Thyroid gland (tissue), 4 donors: ENCODE measurements around the gene CCND3. TPM values are rescaled to one million over a fixed set of nuclear protein-coding genes. Genes with fewer than 3 reads are reported as not detected.

Experiments used
- DNase-seq, 2 donors: peaks; one replicate each; pipeline ENCODE4 v3.0.0-alpha.2; 2019
- H3K27ac ChIP-seq, 3 donors: fragments of 200-600 bp; sonication (generic); 1 replicate in 2 of 3; 2 replicates in 1 of 3; pipeline ENCODE4 v1.5.1; 2016 to 2019; ENCODE audit warnings: mild to moderate bottlenecking in 1 of 3, moderate library complexity in 1 of 3
- H3K27me3 ChIP-seq: fragments of 200-600 bp; sonication (generic); one replicate; pipeline ENCODE4 v1.5.1; 2019
- H3K36me3 ChIP-seq, 2 donors: fragments of 200-600 bp; sonication (generic); one replicate each; pipeline ENCODE4 v1.5.1; 2016 to 2019
- H3K4me1 ChIP-seq, 2 donors: fragments of 200-600 bp; sonication (generic); one replicate each; pipeline ENCODE4 v1.5.1; 2017 to 2019
- H3K4me3 ChIP-seq, 3 donors: fragments of 200-600 bp; sonication (generic); replicated peaks in 1 of 3; 1 replicate in 2 of 3; 2 replicates in 1 of 3; pipeline ENCODE4 v1.5.1; 2016; ENCODE audit warnings: mild to moderate bottlenecking in 1 of 3
- H3K9me3 ChIP-seq: fragments of 200-600 bp; sonication (generic); one replicate; pipeline ENCODE4 v1.5.1; 2017
- POLR2A ChIP-seq, 2 donors: fragments of 450-650 bp; IDR thresholded peaks; one replicate each; pipeline ENCODE4 v1.6.1; 2017; ENCODE audit warnings: antibody characterized with exemption in 2 of 2, mild to moderate bottlenecking in 2 of 2, moderate library complexity in 1 of 2
- WGBS, 2 donors: methylation state at CpG; one replicate each; pipeline ENCODE4 v1.1.5; 2017; 5-methylcytosine and 5-hydroxymethylcytosine counted together
- intact Hi-C: fragments of 100-400 bp; cut with DNase I; formaldehyde crosslinking; loops from one replicate; pipeline ENCODE4 v1.15.1; 2023
- total RNA-seq, 4 donors: library from RNA; depleted of rRNA; stranded (reverse); fragments of >200 nt; gene quantifications; one replicate each; pipeline ENCODE4 v1.2.3, GENCODE V29; 2016
- TF ChIP-seq, protein P1 (sequence below), 6 experiments: fragments of 200-600 bp in 3 of 6; fragments of 450-650 bp in 3 of 6; sonication (generic) in 3 of 6; IDR thresholded peaks; one replicate each; pipeline ENCODE4 v1.5.1; 2016 to 2019; ENCODE audit warnings: antibody characterized with exemption in 6 of 6, mild to moderate bottlenecking in 2 of 6, inconsistent platforms in 1 of 6, moderate library complexity in 1 of 6

Gene CCND3
- total RNA-seq, 4 donors from 2014 or later = 103 to 204 (median 166) TPM

DNA sequence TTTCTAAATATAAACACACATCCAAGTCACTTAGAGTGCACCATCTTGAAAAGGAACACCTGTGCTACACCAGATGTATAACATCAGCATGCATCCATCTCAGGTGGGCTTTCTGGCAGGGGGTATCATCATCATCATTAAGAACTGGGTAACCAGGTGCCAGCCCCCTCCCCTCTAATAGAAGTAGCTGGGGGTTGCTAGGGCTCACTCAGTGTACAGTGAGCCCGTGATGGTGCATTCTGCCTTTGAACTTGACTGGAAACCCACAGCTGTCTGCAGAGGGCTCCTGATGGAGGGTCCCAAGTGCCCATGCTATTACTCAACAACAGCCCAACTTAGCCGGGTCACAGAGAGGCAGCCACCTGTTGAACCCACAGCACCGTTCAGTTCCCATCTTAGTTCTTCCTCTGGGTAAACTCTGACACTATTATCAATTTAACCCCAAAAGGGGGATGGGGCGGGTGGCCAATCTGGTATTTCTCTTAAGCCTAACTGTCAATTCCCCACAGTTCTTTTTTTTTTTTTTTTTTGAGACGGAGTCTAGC lies 32.7 kb upstream of the CCND3 start:
- DNase-seq = no peak
- TF ChIP-seq POLR2A (IDR thresholded peaks at IDR 0.05) = no peak
- TF ChIP-seq, protein P1, sequence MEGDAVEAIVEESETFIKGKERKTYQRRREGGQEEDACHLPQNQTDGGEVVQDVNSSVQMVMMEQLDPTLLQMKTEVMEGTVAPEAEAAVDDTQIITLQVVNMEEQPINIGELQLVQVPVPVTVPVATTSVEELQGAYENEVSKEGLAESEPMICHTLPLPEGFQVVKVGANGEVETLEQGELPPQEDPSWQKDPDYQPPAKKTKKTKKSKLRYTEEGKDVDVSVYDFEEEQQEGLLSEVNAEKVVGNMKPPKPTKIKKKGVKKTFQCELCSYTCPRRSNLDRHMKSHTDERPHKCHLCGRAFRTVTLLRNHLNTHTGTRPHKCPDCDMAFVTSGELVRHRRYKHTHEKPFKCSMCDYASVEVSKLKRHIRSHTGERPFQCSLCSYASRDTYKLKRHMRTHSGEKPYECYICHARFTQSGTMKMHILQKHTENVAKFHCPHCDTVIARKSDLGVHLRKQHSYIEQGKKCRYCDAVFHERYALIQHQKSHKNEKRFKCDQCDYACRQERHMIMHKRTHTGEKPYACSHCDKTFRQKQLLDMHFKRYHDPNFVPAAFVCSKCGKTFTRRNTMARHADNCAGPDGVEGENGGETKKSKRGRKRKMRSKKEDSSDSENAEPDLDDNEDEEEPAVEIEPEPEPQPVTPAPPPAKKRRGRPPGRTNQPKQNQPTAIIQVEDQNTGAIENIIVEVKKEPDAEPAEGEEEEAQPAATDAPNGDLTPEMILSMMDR (IDR thresholded peaks at IDR 0.05) = no peak
- no peaks in the 10 kb centered on the region for H3K36me3 ChIP-seq
- H3K9me3 ChIP-seq = no peaks in the 10 kb centered on the region
- H3K4me1 ChIP-seq = peaks cover 3 to 5% of the 10 kb centered on the region in 2 donors
- WGBS, 2 donors = 91 to 94% methylated on average over 5 of the region's 5 CpGs
- H3K27ac ChIP-seq = no peak overlapping the region
- no peaks in the 10 kb centered on the region for H3K27me3 ChIP-seq
- intact Hi-C loops = no loop called here
- H3K4me3 ChIP-seq = no peak overlapping the region

DNA sequence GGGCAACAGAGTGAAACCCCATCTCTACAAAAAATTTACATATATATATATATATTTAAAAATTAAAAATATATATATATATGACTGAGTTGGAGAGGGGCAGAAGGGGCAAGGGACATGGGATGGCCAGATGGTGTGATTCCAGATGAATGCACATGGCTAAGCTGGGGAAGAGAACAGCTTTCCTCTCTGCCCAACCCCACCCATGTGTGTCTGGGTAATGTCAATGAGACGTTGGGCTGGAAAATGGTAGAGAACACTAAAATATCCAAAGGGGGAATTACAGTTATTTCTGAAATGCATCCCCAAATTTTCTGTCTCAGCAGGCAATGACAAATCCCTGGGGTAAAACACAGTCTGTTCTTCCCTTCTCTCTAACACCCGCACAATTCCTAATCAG lies 31.2 kb upstream of the CCND3 start:
- Histone ChIP-seq H3K9me3 (no peaks in the 10 kb centered on the region), H3K27me3 (no peaks in the 10 kb centered on the region), H3K4me3 (no peak overlapping the region), H3K36me3 (no peaks in the 10 kb centered on the region), H3K4me1 (peaks cover 3 to 5% of the 10 kb centered on the region in 2 donors), H3K27ac (no peak overlapping the region)
- TF ChIP-seq POLR2A (IDR thresholded peaks at IDR 0.05) = no peak
- TF ChIP-seq, protein P1 (IDR thresholded peaks at IDR 0.05) = no peak
- WGBS, 2 donors = 59 to 81% methylated on average over 2 of the region's 2 CpGs
- DNase-seq = no peak
- intact Hi-C loops = no loop called here

DNA sequence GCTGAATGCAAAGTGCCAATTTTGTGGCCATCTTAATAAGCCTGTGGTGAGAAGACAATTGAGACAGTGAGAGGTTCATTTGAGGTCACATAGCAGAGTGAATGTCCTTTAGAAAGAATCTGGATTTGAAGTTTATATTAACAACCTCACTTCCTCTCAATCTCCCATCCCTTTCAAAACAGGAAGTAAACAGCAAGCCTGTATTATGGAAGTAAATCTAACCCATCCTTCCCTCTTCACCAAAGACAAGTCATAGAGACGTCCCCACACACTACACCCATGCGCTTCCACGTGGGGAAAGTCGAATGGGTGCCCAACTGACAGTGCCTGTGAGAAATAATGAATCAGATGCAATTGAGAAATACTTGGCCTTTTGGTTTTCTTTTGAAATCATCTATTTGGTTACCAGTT lies 28.8 kb upstream of the CCND3 start:
- H3K9me3 ChIP-seq = no peaks in the 10 kb centered on the region
- no peaks in the 10 kb centered on the region for H3K36me3 ChIP-seq
- H3K27me3 ChIP-seq = no peaks in the 10 kb centered on the region
- TF ChIP-seq POLR2A (IDR thresholded peaks at IDR 0.05) = no peak
- TF ChIP-seq, protein P1 (IDR thresholded peaks at IDR 0.05) = no peak
- 52 to 68% methylated on average over 4 of the region's 4 CpGs for WGBS, 2 donors
- H3K4me3 ChIP-seq = no peak overlapping the region
- intact Hi-C loops = no loop called here
- DNase-seq = no peak
- H3K27ac ChIP-seq = no peak overlapping the region
- peaks cover 3 to 5% of the 10 kb centered on the region in 2 donors for H3K4me1 ChIP-seq

DNA sequence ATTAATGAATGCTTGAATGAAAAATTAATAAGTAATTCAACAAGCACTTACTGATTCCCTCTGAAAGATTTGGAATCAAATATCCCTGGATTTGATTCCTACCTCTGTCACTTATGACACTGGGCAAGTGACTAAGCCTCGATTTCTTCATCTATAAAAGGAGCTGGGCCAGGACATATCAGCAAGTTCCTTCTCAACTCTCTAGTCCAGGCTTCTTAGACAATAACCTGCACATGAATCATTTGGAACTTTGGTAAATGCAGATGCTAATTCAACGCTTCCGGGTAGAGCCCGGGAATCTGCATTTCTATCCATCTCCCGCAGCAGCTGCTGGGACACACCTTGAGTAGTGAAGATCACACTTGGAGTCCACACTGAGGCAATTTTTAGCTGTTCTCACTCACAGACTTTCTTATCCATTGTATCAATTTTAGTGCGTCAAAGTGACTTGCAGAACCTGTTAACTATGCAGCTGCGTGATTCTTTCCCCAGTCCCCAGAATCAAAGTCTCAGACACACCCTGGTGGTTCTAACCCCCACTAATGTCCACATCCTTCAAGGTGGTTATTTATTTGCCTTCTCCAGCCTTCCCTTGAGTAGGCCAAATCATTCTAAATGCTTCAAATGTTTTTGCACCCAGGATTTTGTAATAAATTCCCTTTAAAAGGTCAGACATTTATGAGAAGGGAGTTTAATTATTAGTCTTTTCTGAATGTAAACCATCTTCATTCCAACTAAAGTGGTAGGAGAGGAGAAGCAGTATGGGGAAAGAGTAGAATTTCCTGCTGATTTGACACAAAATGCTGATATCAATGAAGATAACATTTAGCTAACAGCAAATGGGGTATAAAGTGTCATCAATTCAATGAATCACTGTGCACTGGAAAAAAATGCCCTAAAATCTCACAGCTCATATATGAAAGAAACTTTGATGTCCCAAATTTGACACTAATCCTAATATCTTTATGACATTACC lies 26.0 kb upstream of the CCND3 start:
- DNase-seq = no peak

More for the DNA sequence above, 26.0 kb upstream of the CCND3 start:
- TF ChIP-seq, protein P1 (IDR thresholded peaks at IDR 0.05) = no peak
- no peak for TF ChIP-seq POLR2A (IDR thresholded peaks at IDR 0.05)
- Histone ChIP-seq H3K36me3 (no peaks in the 10 kb centered on the region), H3K27ac (no peak overlapping the region), H3K9me3 (no peaks in the 10 kb centered on the region), H3K4me3 (no peak overlapping the region), H3K4me1 (peaks cover 3 to 5% of the 10 kb centered on the region in 2 donors), H3K27me3 (no peaks in the 10 kb centered on the region)
- 91 to 92% methylated on average over 7 of the region's 7 CpGs for WGBS, 2 donors
- intact Hi-C loops = no loop called here
